Gastrocnemius medialis (tissue), 4 donors: Measurements from ENCODE around the gene ABCC4. TPM values are rescaled to one million over a fixed set of nuclear protein-coding genes. Genes with fewer than 3 reads are reported as not detected.

Experiments used
- ATAC-seq, 2 donors: fragments of 150-250 bp; one replicate each; pipeline ENCODE4 v1.9.1; 2016
- DNase-seq, 2 donors: peaks; one replicate each; pipeline ENCODE4 v3.0.0-alpha.2; 2019
- H3K27ac ChIP-seq, 4 donors: fragments of 200-600 bp; sonication (generic); 1 replicate in 1 of 4; 2 replicates in 3 of 4; pipeline ENCODE4 v1.5.1; 2016 to 2018; ENCODE audit warnings: mild to moderate bottlenecking in 2 of 4, moderate library complexity in 1 of 4
- H3K27me3 ChIP-seq, 3 donors: fragments of 200-600 bp; sonication (generic) in 2 of 3; 1 replicate in 1 of 3; 2 replicates in 2 of 3; pipeline versions ENCODE4 v1.5.1 to v1.6.0; 2016 to 2019; ENCODE audit warnings: mild to moderate bottlenecking in 1 of 3, moderate library complexity in 1 of 3
- H3K36me3 ChIP-seq, 2 donors: fragments of 200-600 bp; sonication (generic) in 1 of 2; one replicate each; pipeline ENCODE4 v1.5.1; 2017 to 2018
- H3K4me1 ChIP-seq, 2 donors: fragments of 200-600 bp; sonication (generic) in 1 of 2; one replicate each; pipeline ENCODE4 v1.5.1; 2016 to 2017; ENCODE audit warnings: mild to moderate bottlenecking in 2 of 2
- H3K4me3 ChIP-seq, 4 donors: fragments of 200-600 bp; sonication (generic) in 3 of 4; 1 replicate in 1 of 4; 2 replicates in 3 of 4; pipeline ENCODE4 v1.5.1; 2016 to 2019; ENCODE audit warnings: mild to moderate bottlenecking in 2 of 4
- H3K9me3 ChIP-seq, 3 donors: fragments of 200-600 bp; sonication (generic) in 2 of 3; 1 replicate in 1 of 3; 2 replicates in 2 of 3; pipeline ENCODE4 v1.5.1; 2016 to 2019
- CTCF ChIP-seq, 5 experiments: fragments of 450-650 bp in 3 of 5; fragments of 200-600 bp in 2 of 5; sonication (generic) in 2 of 5; IDR thresholded peaks in 4 of 5; conservative IDR thresholded peaks in 1 of 5; 1 replicate in 4 of 5; 2 replicates in 1 of 5; pipeline ENCODE4 v1.5.1; 2016 to 2019; ENCODE audit warnings: antibody characterized with exemption in 5 of 5, mild to moderate bottlenecking in 3 of 5, moderate library complexity in 3 of 5
- POLR2A ChIP-seq, 2 donors: fragments of 450-650 bp; IDR thresholded peaks; one replicate each; pipeline ENCODE4 v1.6.1; 2017; ENCODE audit warnings: antibody characterized with exemption in 2 of 2, mild to moderate bottlenecking in 2 of 2, moderate library complexity in 2 of 2
- in situ Hi-C, 4 donors: fragments of 200-750 bp; cut with MboI; loops; one replicate each; pipeline versions ENCODE4 v1.15.0 to v1.8.0; 2017; ENCODE audit warnings: low sequenced_read_pairs in 4 of 4
- intact Hi-C: fragments of 100-400 bp; cut with DNase I; formaldehyde crosslinking; loops from one replicate; pipeline ENCODE4 v1.15.1; 2023; ENCODE audit warnings: low total_unique reads
- total RNA-seq, 4 donors: library from RNA; depleted of rRNA; stranded (reverse); fragments of >200 nt; gene quantifications; one replicate each; pipeline versions ENCODE4 v1.1.0 to v1.2.3, GENCODE V29; 2016

The ABCC4 gene
- total RNA-seq, 4 donors from 2014 or later = 5.4 to 16.2 (median 11.9) TPM

- in situ Hi-C loops = no loop called here
- intact Hi-C loops = no loop called here
Observed at GRCh38 chr13:95115525-95115924, 185.7 kb downstream of the ABCC4 start.

GRCh38 chr13:95113601-95114000, 187.7 kb downstream of the ABCC4 start:
- in situ Hi-C loops = no loop called here

More at GRCh38 chr13:95115525-95115924, 185.7 kb downstream of the ABCC4 start:
- H3K4me1 ChIP-seq = no peaks in the 10 kb centered on the region
- no peaks in the 10 kb centered on the region for H3K9me3 ChIP-seq
- DNase-seq (no peak), ATAC-seq (no peak)
- no peak overlapping the region for H3K27ac ChIP-seq
- no peaks in the 10 kb centered on the region for H3K36me3 ChIP-seq
- no peaks in the 10 kb centered on the region for H3K27me3 ChIP-seq
- no peak for TF ChIP-seq POLR2A (IDR thresholded peaks at IDR 0.05)
- TF ChIP-seq CTCF (IDR thresholded peaks at IDR 0.05 in 4 of 5, conservative IDR thresholded peaks at IDR 0.05 in 1 of 5) = no peak
- no peak overlapping the region for H3K4me3 ChIP-seq

GRCh38 chr13:95112883-95113282, 188.4 kb downstream of the ABCC4 start:
- Histone ChIP-seq H3K4me3 (no peak overlapping the region), H3K27ac (no peak overlapping the region), H3K4me1 (no peaks in the 10 kb centered on the region), H3K36me3 (no peaks in the 10 kb centered on the region), H3K9me3 (no peaks in the 10 kb centered on the region), H3K27me3 (no peaks in the 10 kb centered on the region)
- ATAC-seq (no peak), DNase-seq (no peak)
- in situ Hi-C loops (no loop called here), intact Hi-C loops (no loop called here)
- TF ChIP-seq POLR2A (IDR thresholded peaks at IDR 0.05) (no peak), CTCF (IDR thresholded peaks at IDR 0.05 in 4 of 5, conservative IDR thresholded peaks at IDR 0.05 in 1 of 5) (no peak)

More at GRCh38 chr13:95113601-95114000, 187.7 kb downstream of the ABCC4 start:
- DNase-seq (no peak), ATAC-seq (no peak)
- H3K36me3 ChIP-seq = no peaks in the 10 kb centered on the region
- no peaks in the 10 kb centered on the region for H3K4me1 ChIP-seq
- no peak overlapping the region for H3K4me3 ChIP-seq
- H3K27me3 ChIP-seq = no peaks in the 10 kb centered on the region
- H3K27ac ChIP-seq = no peak overlapping the region
- intact Hi-C loops = no loop called here
- no peaks in the 10 kb centered on the region for H3K9me3 ChIP-seq
- TF ChIP-seq POLR2A (IDR thresholded peaks at IDR 0.05) (no peak), CTCF (IDR thresholded peaks at IDR 0.05 in 4 of 5, conservative IDR thresholded peaks at IDR 0.05 in 1 of 5) (no peak)

- DNase-seq (no peak), ATAC-seq (no peak)
- H3K27ac ChIP-seq = no peak overlapping the region
- in situ Hi-C loops (no loop called here), intact Hi-C loops (no loop called here)
- H3K4me1 ChIP-seq = no peaks in the 10 kb centered on the region
- H3K36me3 ChIP-seq = no peaks in the 10 kb centered on the region
- no peaks in the 10 kb centered on the region for H3K27me3 ChIP-seq
- H3K4me3 ChIP-seq = no peak overlapping the region
- H3K9me3 ChIP-seq = no peaks in the 10 kb centered on the region
- TF ChIP-seq POLR2A (IDR thresholded peaks at IDR 0.05) (no peak), CTCF (IDR thresholded peaks at IDR 0.05 in 4 of 5, conservative IDR thresholded peaks at IDR 0.05 in 1 of 5) (no peak)
Observed at GRCh38 chr13:95111608-95112007, 189.6 kb downstream of the ABCC4 start.

- DNase-seq (no peak), ATAC-seq (peak; percentile 75 to 76)
- Histone ChIP-seq H3K27ac (peak overlapping the region in 2 of 4 donors; percentile 8 to 56), H3K4me1 (no peaks in the 10 kb centered on the region), H3K4me3 (no peak overlapping the region), H3K27me3 (no peaks in the 10 kb centered on the region), H3K36me3 (no peaks in the 10 kb centered on the region), H3K9me3 (no peaks in the 10 kb centered on the region)
- in situ Hi-C loops (no loop called here), intact Hi-C loops (loop anchor here (2.0 kb wide), 1 partner anchor 46 kb away; no protein-coding TSS in a partner anchor)
- TF ChIP-seq CTCF (IDR thresholded peaks at IDR 0.05 in 4 of 5, conservative IDR thresholded peaks at IDR 0.05 in 1 of 5) (no peak), POLR2A (IDR thresholded peaks at IDR 0.05) (no peak)
Observed at GRCh38 chr13:95106562-95106961, 194.7 kb downstream of the ABCC4 start.
